VCaP (cell line): Measurements from ENCODE around the gene QSER1.
"Not testable (repeated sequence)": the region's sequence is repeated elsewhere in the genome, so short reads cannot be mapped to it uniquely, and the experiment has no call there.

Source experiments
- H3K27ac ChIP-seq: fragments of 450-650 bp; 2 replicates; pipeline ENCODE4 v1.5.1; 2017
- CTCF ChIP-seq: fragments of 450-650 bp; conservative IDR thresholded peaks from 2 replicates; pipeline ENCODE4 v1.5.1; 2017; ENCODE audit warnings: mild to moderate bottlenecking, moderate library complexity

The QSER1 gene

DNA sequence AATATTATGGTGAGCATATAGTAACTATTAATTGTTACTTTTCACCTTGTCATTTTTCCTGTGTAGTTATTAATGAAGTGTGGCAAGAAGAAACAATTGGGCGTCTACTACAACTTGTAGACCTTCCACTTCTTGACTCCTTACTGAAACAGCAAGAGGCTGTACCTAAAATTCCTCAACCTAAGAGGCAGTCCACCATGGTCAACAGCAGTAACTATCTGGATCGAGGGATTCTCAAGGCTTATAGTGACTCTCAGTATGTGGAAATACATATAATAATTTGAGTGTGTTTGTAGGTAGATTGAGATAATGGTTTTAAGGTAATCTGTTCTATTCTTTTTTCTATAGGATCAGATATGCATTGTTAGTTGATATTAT lies 135.9 kb downstream of the QSER1 start:
- no peak overlapping the region for H3K27ac ChIP-seq
- no peak for TF ChIP-seq CTCF

GRCh38 chr11:33029218-33029617 lies 136.6 kb downstream of the QSER1 start:
- H3K27ac ChIP-seq = not testable (repeated sequence)
